ENCODE data around the gene EPHA6.

GRCh38 chr3:97291901-97292300 is 477.5 kb downstream of the EPHA6 start:
- TF ChIP-seq CTCF (IDR thresholded peaks at IDR 0.05; ENCODE audit: borderline replicate concordance, extremely low read depth, low read length, poor library complexity, severe bottlenecking) (no peak), EZH2 (IDR thresholded peaks at IDR 0.05; ENCODE audit: borderline replicate concordance, low read depth, low read length, severe bottlenecking) (no peak)

All from DND-41 (cell line).